PC-9 (cell line): ENCODE measurements around the gene CHPF2.

Source experiments
- EZH2 ChIP-seq: fragments of 200-600 bp; sonication (generic); IDR thresholded peaks from 2 replicates; pipeline ENCODE4 v1.8.0; 2017; ENCODE audit warnings: antibody characterized with exemption, low read depth
- TF ChIP-seq, protein P1 (sequence below): fragments of 200-600 bp; sonication (generic); conservative IDR thresholded peaks from 2 replicates; pipeline ENCODE4 v1.6.1; 2017; ENCODE audit warnings: mixed run types, antibody characterized with exemption, mild to moderate bottlenecking, moderate library complexity

- TF ChIP-seq, protein P1, sequence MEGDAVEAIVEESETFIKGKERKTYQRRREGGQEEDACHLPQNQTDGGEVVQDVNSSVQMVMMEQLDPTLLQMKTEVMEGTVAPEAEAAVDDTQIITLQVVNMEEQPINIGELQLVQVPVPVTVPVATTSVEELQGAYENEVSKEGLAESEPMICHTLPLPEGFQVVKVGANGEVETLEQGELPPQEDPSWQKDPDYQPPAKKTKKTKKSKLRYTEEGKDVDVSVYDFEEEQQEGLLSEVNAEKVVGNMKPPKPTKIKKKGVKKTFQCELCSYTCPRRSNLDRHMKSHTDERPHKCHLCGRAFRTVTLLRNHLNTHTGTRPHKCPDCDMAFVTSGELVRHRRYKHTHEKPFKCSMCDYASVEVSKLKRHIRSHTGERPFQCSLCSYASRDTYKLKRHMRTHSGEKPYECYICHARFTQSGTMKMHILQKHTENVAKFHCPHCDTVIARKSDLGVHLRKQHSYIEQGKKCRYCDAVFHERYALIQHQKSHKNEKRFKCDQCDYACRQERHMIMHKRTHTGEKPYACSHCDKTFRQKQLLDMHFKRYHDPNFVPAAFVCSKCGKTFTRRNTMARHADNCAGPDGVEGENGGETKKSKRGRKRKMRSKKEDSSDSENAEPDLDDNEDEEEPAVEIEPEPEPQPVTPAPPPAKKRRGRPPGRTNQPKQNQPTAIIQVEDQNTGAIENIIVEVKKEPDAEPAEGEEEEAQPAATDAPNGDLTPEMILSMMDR: no peak
- TF ChIP-seq EZH2: no peak
Measured at GRCh38 chr7:151194188-151194587, 38.1 kb upstream of the CHPF2 start.
